Parathyroid adenoma (tissue), 2 donors: ENCODE results near the gene ABCC4.

Experiments used
- H2AFZ ChIP-seq: fragments of 300-600 bp; sonication (generic); one replicate; pipeline ENCODE4 v1.7.0; 2017; ENCODE audit warnings: antibody characterized with exemption, mild to moderate bottlenecking
- H3K27ac ChIP-seq: fragments of 300-600 bp; sonication (generic); one replicate; pipeline ENCODE4 v1.7.0; 2017
- H3K27me3 ChIP-seq: fragments of 300-600 bp; sonication (generic); one replicate; pipeline ENCODE4 v1.7.0; 2017; ENCODE audit warnings: low read length; ENCODE audit not compliant: control insufficient read depth, insufficient read depth
- H3K36me3 ChIP-seq: fragments of 300-600 bp; sonication (generic); one replicate; pipeline ENCODE4 v1.7.0; 2017; ENCODE audit warnings: low read length; ENCODE audit not compliant: control insufficient read depth, insufficient read depth
- H3K4me1 ChIP-seq: fragments of 300-600 bp; sonication (generic); one replicate; pipeline ENCODE4 v1.7.0; 2017; ENCODE audit warnings: control low read depth
- H3K4me2 ChIP-seq: fragments of 300-600 bp; sonication (generic); one replicate; pipeline ENCODE4 v1.7.0; 2017; ENCODE audit warnings: low read length
- H3K4me3 ChIP-seq: fragments of 300-600 bp; sonication (generic); one replicate; pipeline ENCODE4 v1.7.0; 2017; ENCODE audit warnings: low read depth, low read length
- H3K79me2 ChIP-seq: fragments of 300-600 bp; sonication (generic); one replicate; pipeline ENCODE4 v1.7.0; 2017; ENCODE audit warnings: control low read depth
- H3K9ac ChIP-seq: fragments of 300-600 bp; sonication (generic); one replicate; pipeline ENCODE4 v1.7.0; 2017; ENCODE audit warnings: mild to moderate bottlenecking
- H3K9me3 ChIP-seq: fragments of 300-600 bp; sonication (generic); one replicate; pipeline ENCODE4 v1.7.0; 2017; ENCODE audit warnings: low read length; ENCODE audit not compliant: control insufficient read depth
- TF ChIP-seq, protein P1 (sequence below): fragments of 300-600 bp; sonication (generic); IDR thresholded peaks from one replicate; pipeline ENCODE4 v1.7.0; 2017; ENCODE audit warnings: antibody characterized with exemption, mild to moderate bottlenecking
- donor health status: primary hyperparathyroidism.

Gene ABCC4

DNA sequence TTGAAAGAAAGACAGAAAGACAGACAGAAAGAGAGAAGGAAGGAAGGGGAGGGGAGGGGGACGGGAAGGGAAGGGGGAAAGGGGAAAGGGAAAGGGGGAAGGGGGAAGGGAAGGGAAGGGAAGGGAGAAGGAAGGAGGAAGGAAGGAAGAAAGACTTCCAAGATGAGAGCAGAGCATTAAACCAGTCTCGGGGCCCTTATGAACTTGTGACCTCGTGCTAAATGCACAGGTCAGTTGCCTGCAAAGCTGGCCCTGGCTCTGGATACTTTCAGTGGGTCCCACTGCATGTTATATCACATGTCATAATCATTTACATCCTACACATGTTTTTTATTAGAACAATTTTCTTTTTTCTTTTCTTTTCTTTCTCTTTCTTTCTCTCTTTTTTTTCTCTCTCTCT is 24.2 kb upstream of the ABCC4 start:
- H3K4me2 ChIP-seq, result no peak overlapping the region
- no peak overlapping the region for H2AFZ ChIP-seq
- no peaks in the 10 kb centered on the region for H3K36me3 ChIP-seq
- H3K9ac ChIP-seq, result no peak overlapping the region
- no peaks in the 10 kb centered on the region for H3K9me3 ChIP-seq
- H3K4me3 ChIP-seq, result no peak overlapping the region
- no peaks in the 10 kb centered on the region for H3K4me1 ChIP-seq
- TF ChIP-seq, protein P1, sequence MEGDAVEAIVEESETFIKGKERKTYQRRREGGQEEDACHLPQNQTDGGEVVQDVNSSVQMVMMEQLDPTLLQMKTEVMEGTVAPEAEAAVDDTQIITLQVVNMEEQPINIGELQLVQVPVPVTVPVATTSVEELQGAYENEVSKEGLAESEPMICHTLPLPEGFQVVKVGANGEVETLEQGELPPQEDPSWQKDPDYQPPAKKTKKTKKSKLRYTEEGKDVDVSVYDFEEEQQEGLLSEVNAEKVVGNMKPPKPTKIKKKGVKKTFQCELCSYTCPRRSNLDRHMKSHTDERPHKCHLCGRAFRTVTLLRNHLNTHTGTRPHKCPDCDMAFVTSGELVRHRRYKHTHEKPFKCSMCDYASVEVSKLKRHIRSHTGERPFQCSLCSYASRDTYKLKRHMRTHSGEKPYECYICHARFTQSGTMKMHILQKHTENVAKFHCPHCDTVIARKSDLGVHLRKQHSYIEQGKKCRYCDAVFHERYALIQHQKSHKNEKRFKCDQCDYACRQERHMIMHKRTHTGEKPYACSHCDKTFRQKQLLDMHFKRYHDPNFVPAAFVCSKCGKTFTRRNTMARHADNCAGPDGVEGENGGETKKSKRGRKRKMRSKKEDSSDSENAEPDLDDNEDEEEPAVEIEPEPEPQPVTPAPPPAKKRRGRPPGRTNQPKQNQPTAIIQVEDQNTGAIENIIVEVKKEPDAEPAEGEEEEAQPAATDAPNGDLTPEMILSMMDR, result no peak
- no peak overlapping the region for H3K27ac ChIP-seq
- H3K27me3 ChIP-seq, result no peaks in the 10 kb centered on the region
- no peaks in the 10 kb centered on the region for H3K79me2 ChIP-seq

DNA sequence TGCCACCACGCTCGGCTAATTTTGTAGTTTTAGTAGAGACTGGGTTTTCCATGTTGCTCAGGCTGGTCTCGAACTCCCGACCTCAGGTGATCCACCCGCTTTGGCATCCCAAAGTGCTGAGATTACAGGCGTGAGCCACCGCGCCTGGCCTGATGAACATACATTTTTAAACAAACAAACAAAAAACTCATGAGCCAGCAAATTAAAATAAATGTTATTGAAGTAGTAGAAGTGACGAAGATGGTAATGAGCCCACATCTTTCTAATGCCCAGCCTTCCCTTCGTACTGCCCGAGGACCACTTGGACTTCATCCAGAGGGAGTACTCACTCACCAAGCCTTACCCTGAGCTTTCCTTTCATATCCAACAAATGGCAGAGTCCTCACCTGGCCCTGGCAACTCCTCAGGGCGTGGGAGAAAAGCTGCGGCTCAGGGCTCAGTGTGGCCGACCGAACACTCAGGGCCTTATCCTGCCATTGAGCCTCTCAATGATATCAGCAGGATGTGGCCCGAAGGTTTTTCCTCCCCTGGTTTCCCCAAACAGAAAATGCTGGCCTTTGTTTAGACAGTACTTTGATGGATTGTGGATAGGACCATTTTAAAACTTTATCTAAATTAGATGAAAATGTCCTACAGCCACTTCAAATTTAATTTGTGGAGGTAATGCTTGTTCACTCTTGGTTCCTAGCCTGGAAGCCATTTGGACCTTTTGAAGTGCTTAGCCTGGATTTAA is 22.8 kb upstream of the ABCC4 start:
- no peaks in the 10 kb centered on the region for H3K79me2 ChIP-seq
- no peaks in the 10 kb centered on the region for H3K36me3 ChIP-seq
- no peak overlapping the region for H3K4me3 ChIP-seq
- H3K4me2 ChIP-seq, result no peak overlapping the region
- H3K27ac ChIP-seq, result no peak overlapping the region
- H3K9me3 ChIP-seq, result no peaks in the 10 kb centered on the region
- no peaks in the 10 kb centered on the region for H3K4me1 ChIP-seq
- H2AFZ ChIP-seq, result peak overlapping the region; percentile 50
- TF ChIP-seq, protein P1, result no peak
- no peaks in the 10 kb centered on the region for H3K27me3 ChIP-seq
- H3K9ac ChIP-seq, result no peak overlapping the region

DNA sequence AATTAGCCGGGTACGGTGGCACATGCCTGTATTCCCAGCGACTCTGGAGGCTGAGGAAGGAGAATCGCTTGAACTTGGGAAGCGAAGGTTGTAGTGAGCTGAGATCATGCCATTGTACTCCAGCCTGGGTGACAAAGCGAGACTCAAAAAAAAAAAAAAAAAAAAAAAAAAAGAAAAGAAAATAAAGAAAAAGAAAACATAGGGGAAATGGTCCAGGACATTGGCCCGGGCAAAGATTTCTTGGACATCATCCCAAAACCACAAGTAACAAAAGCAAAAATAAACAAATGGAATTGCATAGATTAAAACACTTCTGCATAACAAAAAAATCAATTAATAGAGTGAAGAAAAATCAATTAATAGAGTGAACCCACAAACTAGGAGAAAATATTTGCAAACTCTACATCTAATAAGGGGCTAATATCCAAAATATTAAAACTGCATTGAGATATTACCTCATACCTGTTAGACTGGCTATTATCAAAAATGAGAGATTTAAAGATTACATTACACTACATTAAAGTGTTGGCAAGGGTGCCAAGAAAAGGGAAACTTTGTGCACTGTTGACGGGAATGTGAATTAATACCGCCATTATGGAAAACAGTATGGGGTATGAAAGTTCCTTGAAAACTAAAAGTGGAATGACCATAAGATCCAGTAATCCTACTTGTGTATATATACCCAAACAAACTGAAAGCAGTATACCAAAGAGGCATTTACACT is 18.5 kb upstream of the ABCC4 start:
- Histone ChIP-seq H3K27me3 (no peaks in the 10 kb centered on the region), H3K4me1 (no peaks in the 10 kb centered on the region), H3K9me3 (no peaks in the 10 kb centered on the region), H3K27ac (no peak overlapping the region), H3K9ac (no peak overlapping the region), H3K36me3 (no peaks in the 10 kb centered on the region), H3K4me2 (no peak overlapping the region), H3K4me3 (no peak overlapping the region), H2AFZ (no peak overlapping the region), H3K79me2 (no peaks in the 10 kb centered on the region)
- TF ChIP-seq, protein P1, result no peak

DNA sequence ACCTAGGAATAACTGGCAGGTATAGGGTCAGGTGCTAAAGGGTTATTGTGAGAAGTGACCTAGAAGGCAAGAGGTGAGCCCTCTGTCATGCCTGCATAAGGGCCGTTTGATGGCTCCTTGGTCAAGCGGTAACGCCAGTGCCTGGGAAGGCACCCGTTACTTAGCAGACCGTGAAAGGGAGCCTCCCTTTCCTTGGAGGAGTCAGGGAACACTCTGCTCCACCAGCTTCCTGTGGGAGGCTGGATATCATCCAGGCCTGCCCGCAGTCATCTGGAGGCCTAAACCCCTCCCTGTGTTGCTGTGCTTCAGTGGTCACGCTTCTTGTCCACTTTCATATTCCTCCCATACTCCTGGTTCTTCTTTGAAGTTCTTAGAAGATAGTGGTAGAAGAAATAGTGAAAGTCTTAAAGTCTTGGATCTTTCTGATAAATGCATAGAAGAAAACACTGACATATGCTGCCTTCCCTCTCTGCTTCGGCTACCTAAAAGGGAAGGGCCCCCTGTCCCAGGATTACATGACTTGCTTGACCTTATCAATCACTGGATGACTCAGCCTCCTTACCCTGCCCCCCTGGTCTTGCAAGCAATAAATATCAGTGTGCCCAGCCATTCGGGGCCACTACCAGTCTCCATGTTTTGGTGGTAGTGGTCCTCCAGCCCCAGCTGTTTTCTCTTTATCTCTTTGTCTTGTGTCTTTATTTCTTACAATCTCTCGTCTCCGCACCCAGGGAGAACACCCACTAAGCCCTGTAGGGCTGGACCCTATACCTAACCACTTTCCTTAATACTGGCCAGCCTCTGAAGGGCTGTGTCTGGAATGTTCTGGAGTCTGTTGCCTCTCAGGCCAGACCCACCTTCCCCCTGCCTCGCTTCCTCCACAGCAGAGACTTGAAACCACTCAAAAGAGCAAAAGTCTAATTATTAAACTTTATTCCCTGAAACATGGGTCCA is 16.1 kb upstream of the ABCC4 start:
- Histone ChIP-seq H2AFZ (peak overlapping the region; percentile 42), H3K9me3 (no peaks in the 10 kb centered on the region), H3K36me3 (no peaks in the 10 kb centered on the region), H3K4me1 (no peaks in the 10 kb centered on the region), H3K27me3 (no peaks in the 10 kb centered on the region), H3K9ac (no peak overlapping the region), H3K4me3 (no peak overlapping the region), H3K79me2 (no peaks in the 10 kb centered on the region), H3K4me2 (no peak overlapping the region), H3K27ac (peak overlapping the region; percentile 54)
- TF ChIP-seq, protein P1, result no peak
